ENCODE data around the gene ACAP2. TPM values are rescaled to one million over a fixed set of nuclear protein-coding genes. Genes with fewer than 3 reads are reported as not detected.

ACAP2 gene
- total RNA-seq, 4 donors from 2014 or later: 13.2 to 27.6 (median 15.5) TPM

DNA sequence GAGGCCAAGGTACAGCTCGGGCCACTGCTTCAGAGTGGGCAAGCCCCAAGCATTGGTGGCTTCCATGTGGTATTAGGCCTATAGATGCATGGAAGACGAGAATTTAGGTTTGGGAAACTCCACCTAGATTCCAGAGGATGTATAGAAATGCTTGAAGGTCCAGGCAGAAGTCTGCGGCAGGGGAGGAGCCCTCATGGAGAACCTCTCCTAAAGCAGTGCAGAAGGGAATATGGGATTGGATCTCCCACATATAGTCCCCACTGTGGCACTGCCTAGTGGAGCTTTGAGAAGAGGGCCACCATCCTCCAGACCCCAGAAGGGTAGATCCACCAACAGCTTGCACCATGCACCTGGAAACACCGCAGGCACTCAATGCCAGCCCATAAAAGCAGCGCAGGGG lies 123.8 kb downstream of the ACAP2 start:
- Histone ChIP-seq H3K4me3 (no peak overlapping the region), H3K9me3 (no peaks in the 10 kb centered on the region), H3K27ac (no peak overlapping the region), H3K27me3 (no peaks in the 10 kb centered on the region), H3K36me3 (peaks cover 0 to 16% of the 10 kb centered on the region in 2 donors), H3K4me1 (no peaks in the 10 kb centered on the region)
- no peak for ATAC-seq
- in situ Hi-C loops (cut with MboI; ENCODE audit: low sequenced_read_pairs in 4 of 4) (loop anchor here in 1 of 4 donors (25.0 kb wide), 1 partner anchor 93 kb away; no protein-coding TSS in a partner anchor), intact Hi-C loops (cut with DNase I; ENCODE audit: low total_unique reads) (no loop called here)
- DNase-seq: no peak
- no peak for TF ChIP-seq CTCF (IDR thresholded peaks at IDR 0.05 in 4 of 5, conservative IDR thresholded peaks at IDR 0.05 in 1 of 5)
- TF ChIP-seq POLR2A (IDR thresholded peaks at IDR 0.05): no peak

DNA sequence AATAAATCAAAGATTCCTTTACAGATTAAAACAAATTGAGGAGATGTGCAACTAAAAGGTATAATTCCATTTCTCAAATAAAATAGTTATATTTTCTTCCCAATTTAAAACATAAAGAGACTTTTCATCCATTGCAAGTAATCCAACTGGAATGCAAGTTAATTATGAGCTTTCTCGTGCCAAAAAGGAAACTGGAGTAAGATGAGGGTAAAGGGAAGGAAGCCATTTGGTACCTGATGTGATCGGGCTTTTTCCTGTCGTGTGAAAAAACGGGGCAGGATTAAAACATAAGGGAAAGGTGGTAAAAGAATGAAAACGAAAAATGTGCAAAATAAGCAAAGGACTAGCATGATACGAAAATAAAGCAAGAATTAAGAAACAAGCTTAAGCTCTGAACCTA lies 130.1 kb downstream of the ACAP2 start:
- peaks cover 0 to 6% of the 10 kb centered on the region in 2 donors for H3K36me3 ChIP-seq
- no peaks in the 10 kb centered on the region for H3K9me3 ChIP-seq
- no peak overlapping the region for H3K4me3 ChIP-seq
- no peak for TF ChIP-seq CTCF (IDR thresholded peaks at IDR 0.05 in 4 of 5, conservative IDR thresholded peaks at IDR 0.05 in 1 of 5)
- TF ChIP-seq POLR2A (IDR thresholded peaks at IDR 0.05): no peak
- intact Hi-C loops (cut with DNase I; ENCODE audit: low total_unique reads): no loop called here
- DNase-seq: no peak
- H3K4me1 ChIP-seq: no peaks in the 10 kb centered on the region
- ATAC-seq: no peak
- in situ Hi-C loops (cut with MboI; ENCODE audit: low sequenced_read_pairs in 4 of 4): loop anchor here in 1 of 4 donors (25.0 kb wide), 1 partner anchor 100 kb away; no protein-coding TSS in a partner anchor
- H3K27me3 ChIP-seq: no peaks in the 10 kb centered on the region
- H3K27ac ChIP-seq: no peak overlapping the region

- peaks cover 0 to 8% of the 10 kb centered on the region in 2 donors for H3K36me3 ChIP-seq
- no peaks in the 10 kb centered on the region for H3K27me3 ChIP-seq
- no peaks in the 10 kb centered on the region for H3K4me1 ChIP-seq
- H3K27ac ChIP-seq: no peak overlapping the region
- DNase-seq: no peak
- no peak overlapping the region for H3K4me3 ChIP-seq
- in situ Hi-C loops (cut with MboI; ENCODE audit: low sequenced_read_pairs in 4 of 4) (loop anchor here in 1 of 4 donors (25.0 kb wide), 1 partner anchor 105 kb away; no protein-coding TSS in a partner anchor), intact Hi-C loops (cut with DNase I; ENCODE audit: low total_unique reads) (no loop called here)
- H3K9me3 ChIP-seq: no peaks in the 10 kb centered on the region
- no peak for TF ChIP-seq POLR2A (IDR thresholded peaks at IDR 0.05)
- TF ChIP-seq CTCF (IDR thresholded peaks at IDR 0.05 in 4 of 5, conservative IDR thresholded peaks at IDR 0.05 in 1 of 5): no peak
- ATAC-seq: no peak
Observed at GRCh38 chr3:195307711-195308110, 135.1 kb downstream of the ACAP2 start.

DNA sequence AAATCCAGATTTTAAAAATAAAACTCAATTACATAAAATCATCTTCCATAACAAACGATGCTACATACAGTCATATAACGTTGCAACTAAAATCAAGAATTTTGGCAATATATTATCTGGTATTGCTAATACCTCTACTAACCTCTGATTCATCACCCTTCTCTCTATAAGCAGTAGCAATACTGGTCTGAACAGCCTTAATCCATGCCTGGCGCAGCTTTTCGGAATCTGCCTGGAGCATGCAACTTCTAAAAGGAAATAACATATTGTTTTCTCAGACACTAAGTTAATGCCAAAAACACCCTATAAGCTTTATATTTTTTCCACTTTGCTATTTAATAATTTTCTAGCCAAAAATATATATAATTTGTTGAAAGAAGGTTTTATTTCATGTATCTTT lies 136.5 kb downstream of the ACAP2 start:
- intact Hi-C loops (cut with DNase I; ENCODE audit: low total_unique reads) (no loop called here), in situ Hi-C loops (cut with MboI; ENCODE audit: low sequenced_read_pairs in 4 of 4) (loop anchor here in 1 of 4 donors (25.0 kb wide), 1 partner anchor 106 kb away; no protein-coding TSS in a partner anchor)
- Histone ChIP-seq H3K4me3 (no peak overlapping the region), H3K27me3 (no peaks in the 10 kb centered on the region), H3K4me1 (no peaks in the 10 kb centered on the region), H3K27ac (no peak overlapping the region), H3K9me3 (no peaks in the 10 kb centered on the region), H3K36me3 (peaks cover 0 to 14% of the 10 kb centered on the region in 2 donors)
- TF ChIP-seq POLR2A (IDR thresholded peaks at IDR 0.05) (no peak), CTCF (IDR thresholded peaks at IDR 0.05 in 4 of 5, conservative IDR thresholded peaks at IDR 0.05 in 1 of 5) (no peak)
- ATAC-seq: no peak
- no peak for DNase-seq

DNA sequence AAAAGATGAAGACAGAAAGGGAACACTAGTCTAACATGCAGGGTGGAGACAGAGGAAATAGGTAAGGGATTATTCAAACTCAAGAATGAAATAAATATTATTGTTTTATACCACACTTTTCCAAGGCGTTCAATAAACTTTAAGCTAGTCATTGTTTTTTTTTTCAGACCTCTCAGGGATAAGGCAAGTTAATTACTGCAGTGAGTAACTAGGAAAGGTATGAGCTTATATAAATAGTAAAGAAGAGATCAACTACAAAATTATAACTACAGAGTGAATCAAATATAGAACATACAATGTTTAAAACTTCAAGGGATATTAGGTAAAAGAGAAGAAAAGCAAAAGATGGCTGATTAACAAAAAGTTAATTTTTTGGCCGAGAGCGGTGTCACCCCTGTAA lies 140.4 kb downstream of the ACAP2 start:
- Histone ChIP-seq H3K9me3 (no peaks in the 10 kb centered on the region), H3K4me3 (no peak overlapping the region), H3K4me1 (no peaks in the 10 kb centered on the region), H3K36me3 (peaks cover 0 to 27% of the 10 kb centered on the region in 2 donors), H3K27me3 (no peaks in the 10 kb centered on the region), H3K27ac (no peak overlapping the region)
- in situ Hi-C loops (cut with MboI; ENCODE audit: low sequenced_read_pairs in 4 of 4): loop anchor here in 1 of 4 donors (25.0 kb wide), 1 partner anchor 110 kb away; no protein-coding TSS in a partner anchor
- TF ChIP-seq POLR2A (IDR thresholded peaks at IDR 0.05) (no peak), CTCF (IDR thresholded peaks at IDR 0.05 in 4 of 5, conservative IDR thresholded peaks at IDR 0.05 in 1 of 5) (no peak)
- ATAC-seq: no peak
- DNase-seq: no peak
- intact Hi-C loops (cut with DNase I; ENCODE audit: low total_unique reads): no loop called here
